Brain microvascular endothelial cell (primary cell): ENCODE results near the gene ESYT1.

ENCODE experiments used
- DNase-seq: peaks from one replicate; pipeline ENCODE4 v3.0.0-alpha.2; 2020
- H3K27ac ChIP-seq: fragments of 250-450 bp; sonication (Bioruptor Pico); 2 replicates; pipeline ENCODE4 v1.5.1; 2020; ENCODE audit warnings: mild to moderate bottlenecking, moderate library complexity
- H3K27me3 ChIP-seq: fragments of 250-450 bp; sonication (Bioruptor Pico); replicated peaks from 2 replicates; pipeline ENCODE4 v1.5.1; 2020; ENCODE audit warnings: mild to moderate bottlenecking
- H3K36me3 ChIP-seq: fragments of 250-450 bp; sonication (Bioruptor Pico); replicated peaks from 2 replicates; pipeline ENCODE4 v1.5.1; 2020; ENCODE audit warnings: mild to moderate bottlenecking
- H3K4me3 ChIP-seq: 2 replicates; pipeline ENCODE4 v1.5.1; 2011; ENCODE audit warnings: low read depth, mild to moderate bottlenecking, control low read depth, low read length, moderate library complexity
- in situ Hi-C: cut with HindIII; loops from 2 replicates; pipeline ENCODE4 v1.10.0; 2017; ENCODE audit warnings: low sequenced_read_pairs, low pct_ligation_motif_present
- TF ChIP-seq, protein P1 (sequence below): IDR thresholded peaks from 2 replicates; pipeline ENCODE4 v1.5.1; 2011; ENCODE audit warnings: low read depth, mild to moderate bottlenecking, moderate library complexity, low read length, control low read depth, inconsistent platforms; ENCODE audit errors: missing control alignments

The ESYT1 gene, protein sequence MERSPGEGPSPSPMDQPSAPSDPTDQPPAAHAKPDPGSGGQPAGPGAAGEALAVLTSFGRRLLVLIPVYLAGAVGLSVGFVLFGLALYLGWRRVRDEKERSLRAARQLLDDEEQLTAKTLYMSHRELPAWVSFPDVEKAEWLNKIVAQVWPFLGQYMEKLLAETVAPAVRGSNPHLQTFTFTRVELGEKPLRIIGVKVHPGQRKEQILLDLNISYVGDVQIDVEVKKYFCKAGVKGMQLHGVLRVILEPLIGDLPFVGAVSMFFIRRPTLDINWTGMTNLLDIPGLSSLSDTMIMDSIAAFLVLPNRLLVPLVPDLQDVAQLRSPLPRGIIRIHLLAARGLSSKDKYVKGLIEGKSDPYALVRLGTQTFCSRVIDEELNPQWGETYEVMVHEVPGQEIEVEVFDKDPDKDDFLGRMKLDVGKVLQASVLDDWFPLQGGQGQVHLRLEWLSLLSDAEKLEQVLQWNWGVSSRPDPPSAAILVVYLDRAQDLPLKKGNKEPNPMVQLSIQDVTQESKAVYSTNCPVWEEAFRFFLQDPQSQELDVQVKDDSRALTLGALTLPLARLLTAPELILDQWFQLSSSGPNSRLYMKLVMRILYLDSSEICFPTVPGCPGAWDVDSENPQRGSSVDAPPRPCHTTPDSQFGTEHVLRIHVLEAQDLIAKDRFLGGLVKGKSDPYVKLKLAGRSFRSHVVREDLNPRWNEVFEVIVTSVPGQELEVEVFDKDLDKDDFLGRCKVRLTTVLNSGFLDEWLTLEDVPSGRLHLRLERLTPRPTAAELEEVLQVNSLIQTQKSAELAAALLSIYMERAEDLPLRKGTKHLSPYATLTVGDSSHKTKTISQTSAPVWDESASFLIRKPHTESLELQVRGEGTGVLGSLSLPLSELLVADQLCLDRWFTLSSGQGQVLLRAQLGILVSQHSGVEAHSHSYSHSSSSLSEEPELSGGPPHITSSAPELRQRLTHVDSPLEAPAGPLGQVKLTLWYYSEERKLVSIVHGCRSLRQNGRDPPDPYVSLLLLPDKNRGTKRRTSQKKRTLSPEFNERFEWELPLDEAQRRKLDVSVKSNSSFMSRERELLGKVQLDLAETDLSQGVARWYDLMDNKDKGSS

DNA sequence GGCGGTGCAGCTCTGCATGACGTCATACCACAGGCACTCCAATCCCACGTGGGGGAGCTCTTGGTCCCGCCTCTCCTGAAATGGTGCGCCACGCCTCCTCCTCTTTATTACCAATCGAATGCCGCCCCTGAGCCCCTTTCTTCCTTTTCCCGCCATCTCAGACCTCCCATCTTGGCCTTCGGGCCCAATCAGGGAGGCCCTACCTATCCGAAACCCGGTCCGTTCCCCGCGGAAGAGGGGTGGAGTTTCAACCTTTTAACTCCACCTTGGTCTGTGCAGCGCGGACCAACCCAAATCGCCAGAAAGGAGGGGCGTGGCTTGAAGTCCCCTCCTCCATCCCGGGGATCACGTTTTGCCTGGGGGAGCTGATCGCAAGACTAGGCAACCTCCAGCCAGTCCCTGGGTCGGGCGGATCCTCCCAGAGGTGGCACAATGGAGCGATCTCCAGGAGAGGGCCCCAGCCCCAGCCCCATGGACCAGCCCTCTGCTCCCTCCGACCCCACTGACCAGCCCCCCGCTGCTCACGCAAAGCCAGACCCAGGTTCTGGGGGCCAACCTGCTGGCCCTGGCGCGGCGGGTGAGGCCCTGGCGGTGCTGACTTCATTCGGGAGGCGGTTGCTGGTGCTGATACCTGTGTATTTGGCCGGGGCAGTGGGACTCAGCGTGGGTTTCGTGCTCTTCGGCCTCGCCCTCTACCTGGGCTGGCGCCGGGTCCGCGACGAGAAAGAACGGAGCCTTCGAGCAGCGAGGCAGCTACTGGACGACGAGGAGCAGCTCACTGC is at the start of gene ESYT1:
TSS of gene ESYT1 (plus strand) at position 380 of the 782 bp plus-strand sequence. CDS start at position 433, 53 bp downstream.
- Histone ChIP-seq H3K27ac (peak within 1 kb of the TSS; percentile 8), H3K27me3 (no peaks in the 10 kb centered on the region), H3K4me3 (peak within 1 kb of the TSS; percentile 86), H3K36me3 (peaks cover 23% of the 10 kb centered on the region)
- TF ChIP-seq, protein P1, sequence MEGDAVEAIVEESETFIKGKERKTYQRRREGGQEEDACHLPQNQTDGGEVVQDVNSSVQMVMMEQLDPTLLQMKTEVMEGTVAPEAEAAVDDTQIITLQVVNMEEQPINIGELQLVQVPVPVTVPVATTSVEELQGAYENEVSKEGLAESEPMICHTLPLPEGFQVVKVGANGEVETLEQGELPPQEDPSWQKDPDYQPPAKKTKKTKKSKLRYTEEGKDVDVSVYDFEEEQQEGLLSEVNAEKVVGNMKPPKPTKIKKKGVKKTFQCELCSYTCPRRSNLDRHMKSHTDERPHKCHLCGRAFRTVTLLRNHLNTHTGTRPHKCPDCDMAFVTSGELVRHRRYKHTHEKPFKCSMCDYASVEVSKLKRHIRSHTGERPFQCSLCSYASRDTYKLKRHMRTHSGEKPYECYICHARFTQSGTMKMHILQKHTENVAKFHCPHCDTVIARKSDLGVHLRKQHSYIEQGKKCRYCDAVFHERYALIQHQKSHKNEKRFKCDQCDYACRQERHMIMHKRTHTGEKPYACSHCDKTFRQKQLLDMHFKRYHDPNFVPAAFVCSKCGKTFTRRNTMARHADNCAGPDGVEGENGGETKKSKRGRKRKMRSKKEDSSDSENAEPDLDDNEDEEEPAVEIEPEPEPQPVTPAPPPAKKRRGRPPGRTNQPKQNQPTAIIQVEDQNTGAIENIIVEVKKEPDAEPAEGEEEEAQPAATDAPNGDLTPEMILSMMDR = no peak
- DNase-seq = peak; percentile 99
- in situ Hi-C loops = no loop called here

DNA sequence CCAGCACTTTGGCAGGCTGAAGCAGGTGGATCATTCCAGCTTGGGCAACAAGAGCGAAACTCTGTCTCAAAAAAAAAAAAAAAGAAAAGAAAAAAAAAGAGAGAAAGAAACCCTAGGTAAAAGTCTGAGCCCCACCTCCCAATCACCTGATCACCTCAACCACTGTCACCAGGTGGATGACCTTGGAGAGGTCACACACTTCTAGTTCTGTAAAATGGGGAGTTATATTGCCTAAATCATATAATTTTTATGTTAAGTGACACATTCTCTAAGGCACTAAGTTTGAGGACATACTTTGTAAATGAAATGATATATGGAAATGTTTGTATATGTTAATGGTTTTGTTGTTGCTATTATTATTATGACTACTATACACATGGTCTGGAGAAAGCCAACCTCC is 49.6 kb upstream of the ESYT1 start:
- in situ Hi-C loops = no loop called here
- TF ChIP-seq, protein P1 = no peak
- Histone ChIP-seq H3K27me3 (peaks cover 10% of the 10 kb centered on the region), H3K4me3 (no peak overlapping the region), H3K36me3 (no peaks in the 10 kb centered on the region), H3K27ac (no peak overlapping the region)
- no peak for DNase-seq

DNA sequence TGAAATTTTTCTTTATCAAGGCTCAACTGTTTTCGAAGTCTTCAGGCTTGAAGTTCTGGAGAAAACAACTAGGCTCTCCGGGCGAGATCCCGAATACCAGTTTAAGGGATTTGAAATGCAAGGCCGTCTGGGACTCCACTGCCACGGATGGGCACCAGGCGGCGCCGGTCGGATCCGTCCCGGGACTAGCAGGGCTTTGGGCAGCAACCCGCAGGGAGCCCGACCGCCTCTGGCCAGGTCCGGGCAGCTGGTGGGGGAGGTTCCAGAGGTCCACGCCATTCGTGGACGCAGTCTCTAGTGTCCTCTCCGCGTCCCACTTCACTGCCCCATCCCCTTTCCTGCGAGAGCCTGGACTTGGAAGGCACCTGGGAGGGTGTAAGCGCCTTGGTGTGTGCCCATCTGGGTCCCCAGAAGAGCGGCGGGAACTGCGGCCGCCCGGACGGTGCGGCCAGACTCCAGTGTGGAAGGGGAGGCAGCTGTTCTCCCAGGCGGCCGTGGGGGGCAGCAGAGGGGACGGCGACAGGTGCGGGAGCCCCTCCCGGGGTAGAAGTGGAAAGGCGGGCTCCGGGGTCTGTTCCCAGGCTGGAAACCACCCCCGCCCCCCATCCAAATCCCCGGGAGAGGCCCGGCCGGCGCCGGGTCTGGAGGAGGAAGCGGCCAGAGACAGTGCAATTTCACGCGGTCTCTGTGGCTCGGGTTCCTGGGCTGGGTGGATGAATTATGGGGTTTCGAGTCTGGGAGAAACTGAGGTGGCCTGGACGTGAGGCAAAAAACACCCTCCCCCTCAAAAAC is 48.9 kb upstream of the ESYT1 start:
- Histone ChIP-seq H3K4me3 (peak overlapping the region; percentile 61), H3K27ac (no peak overlapping the region), H3K36me3 (no peaks in the 10 kb centered on the region), H3K27me3 (peaks cover 10% of the 10 kb centered on the region)
- DNase-seq = peak; percentile 83
- in situ Hi-C loops = no loop called here
- TF ChIP-seq, protein P1 = peak; percentile 84

DNA sequence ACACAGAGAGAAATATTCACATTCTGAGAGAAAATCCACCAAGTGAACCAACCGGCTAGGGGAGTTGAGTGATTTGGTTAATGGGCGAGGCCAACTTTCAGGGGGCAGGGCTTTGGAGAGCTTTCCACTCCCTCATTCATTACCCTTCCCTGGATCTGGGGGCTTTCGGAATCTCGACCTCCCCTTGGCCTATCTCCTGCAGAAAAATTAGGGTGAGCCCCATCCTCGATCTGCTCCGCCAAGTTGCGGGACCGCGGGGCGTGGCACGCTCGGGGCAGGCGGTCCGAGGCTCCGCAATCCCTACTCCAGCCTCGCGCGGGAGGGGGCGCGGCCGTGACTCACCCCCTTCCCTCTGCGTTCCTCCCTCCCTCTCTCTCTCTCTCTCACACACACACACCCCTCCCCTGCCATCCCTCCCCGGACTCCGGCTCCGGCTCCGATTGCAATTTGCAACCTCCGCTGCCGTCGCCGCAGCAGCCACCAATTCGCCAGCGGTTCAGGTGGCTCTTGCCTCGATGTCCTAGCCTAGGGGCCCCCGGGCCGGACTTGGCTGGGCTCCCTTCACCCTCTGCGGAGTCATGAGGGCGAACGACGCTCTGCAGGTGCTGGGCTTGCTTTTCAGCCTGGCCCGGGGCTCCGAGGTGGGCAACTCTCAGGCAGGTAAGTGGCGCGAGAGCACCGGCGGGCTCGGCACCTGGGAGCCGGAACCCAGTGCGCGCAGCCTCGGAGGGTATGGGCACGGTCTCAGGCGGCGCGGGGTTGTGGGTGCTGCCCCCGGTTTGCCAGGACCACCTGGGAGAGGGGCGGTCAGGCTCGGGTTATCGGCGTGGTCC is 48.1 kb upstream of the ESYT1 start, which contains the start of gene ERBB3:
TSS of gene ERBB3 (plus strand) at position 443 of the 833 bp plus-strand sequence. CDS start at position 579, 136 bp downstream.
- DNase-seq = peak; percentile 74
- Histone ChIP-seq H3K27me3 (peaks cover 10% of the 10 kb centered on the region), H3K4me3 (peak within 1 kb of the TSS; percentile 61), H3K27ac (no peak within 1 kb of the TSS), H3K36me3 (no peaks in the 10 kb centered on the region)
- TF ChIP-seq, protein P1 = peak; percentile 6
- in situ Hi-C loops = no loop called here
